Mucosa of gallbladder (tissue), 1 donor: Measurements from ENCODE around the gene CGN. TPM values are rescaled to one million over a fixed set of nuclear protein-coding genes. Genes with fewer than 3 reads are reported as not detected.

ENCODE experiments used
- DNase-seq: peaks from one replicate; pipeline ENCODE4 v3.0.0-alpha.2; 2020; ENCODE audit warnings: low spot score
- total RNA-seq: library from RNA; stranded (reverse); gene quantifications from one replicate; pipeline ENCODE4 v1.2.1, GENCODE V29; 2021
- donor health status: DM: no; HTN: no; CAD: no.

CGN gene
- total RNA-seq, 1 donor from 2014 or later = 91.9 TPM

DNA sequence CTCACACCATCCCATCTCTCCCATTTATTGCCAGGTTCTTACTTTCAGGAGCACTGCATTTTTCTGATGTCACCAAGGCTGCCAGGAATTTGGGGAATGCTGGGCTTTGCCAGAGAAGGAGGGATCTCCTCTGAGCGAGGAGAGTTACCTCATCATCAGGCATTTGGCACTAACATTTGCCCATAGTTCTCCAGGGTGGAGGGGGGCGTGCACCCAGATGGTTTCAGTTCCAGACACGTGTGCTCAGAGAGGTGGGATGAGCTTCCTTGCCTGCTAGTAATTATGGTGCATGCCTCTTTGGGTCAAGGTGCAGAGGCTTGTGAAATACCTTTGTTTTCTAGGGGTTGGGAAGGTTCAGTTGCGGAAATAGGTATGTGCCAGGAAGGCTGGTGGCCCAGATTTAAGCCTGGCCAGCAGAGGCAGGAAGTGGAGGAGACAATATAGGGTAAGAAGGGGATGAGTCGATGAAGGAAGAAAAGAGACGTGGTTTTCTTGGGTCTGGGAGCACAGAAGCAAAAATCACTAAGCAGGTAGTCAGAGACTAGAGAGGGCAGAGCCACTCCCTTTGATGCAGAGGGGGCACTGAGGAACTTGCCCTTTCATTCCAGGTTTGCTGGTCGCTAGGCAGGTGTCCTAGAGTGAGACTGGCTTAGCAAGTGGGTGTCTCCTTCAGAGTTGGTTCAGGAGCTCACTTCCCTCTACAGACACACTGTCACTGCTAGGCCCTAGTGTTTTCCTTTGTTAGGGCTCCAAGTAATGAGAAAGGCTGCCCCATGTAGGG, 36.1 kb downstream of the CGN start:
- DNase-seq = peak; percentile 84

DNA sequence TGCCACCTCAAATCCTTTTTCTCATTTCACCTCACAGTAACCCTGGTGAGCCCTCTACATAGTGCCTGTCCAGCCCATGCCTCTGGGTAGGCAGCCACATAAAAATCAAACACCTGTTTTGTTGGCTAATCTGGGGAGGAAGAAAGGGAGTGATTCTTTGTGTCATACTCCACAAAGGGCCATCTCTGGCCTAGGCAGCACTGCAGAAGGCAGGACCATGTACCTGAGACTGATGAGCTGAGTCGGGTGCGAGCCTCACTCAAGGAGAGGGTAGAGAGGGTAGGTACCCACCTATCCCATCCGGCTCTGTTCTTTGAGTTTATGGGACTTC, 36.7 kb downstream of the CGN start:
- DNase-seq = no peak

DNA sequence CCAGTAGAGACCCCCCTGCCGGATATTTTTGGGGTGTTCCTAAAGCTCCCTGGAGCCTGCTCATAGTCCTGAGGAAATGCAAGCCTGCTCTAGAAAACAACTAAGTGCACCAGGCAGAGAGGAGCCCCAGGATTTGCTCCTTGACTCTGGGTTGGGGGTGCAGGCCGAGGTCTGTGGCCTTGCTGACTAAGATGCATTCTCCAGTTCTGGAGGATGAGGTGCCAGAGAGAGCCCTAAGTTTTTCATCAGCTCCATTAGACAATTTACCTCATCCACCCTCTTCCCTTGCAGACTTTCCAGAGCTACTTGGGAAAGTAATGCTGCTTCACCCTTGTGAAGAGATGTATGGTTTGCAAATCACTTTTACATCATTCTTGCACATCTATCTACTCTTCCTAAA, 38.0 kb downstream of the CGN start:
- DNase-seq = no peak

DNA sequence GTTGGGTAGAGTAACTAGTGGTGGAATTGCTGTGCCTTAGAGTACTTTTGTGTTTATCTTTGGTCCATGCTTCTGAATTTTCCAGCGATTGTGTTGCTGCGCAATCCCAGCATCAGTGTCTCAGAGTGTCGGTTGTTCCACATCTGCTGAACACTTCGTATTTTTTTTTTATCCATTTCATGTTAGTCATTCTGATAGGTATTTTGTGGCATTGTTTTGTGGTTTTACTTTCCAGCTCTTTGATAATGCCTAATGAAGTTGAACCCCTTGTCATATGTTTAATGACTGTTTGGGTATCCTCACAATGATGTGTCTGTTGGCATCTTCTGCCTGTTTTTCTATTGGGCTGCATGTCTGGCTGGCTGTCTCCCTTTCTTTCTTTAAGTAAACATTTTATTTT, 42.5 kb downstream of the CGN start:
- no peak for DNase-seq

DNA sequence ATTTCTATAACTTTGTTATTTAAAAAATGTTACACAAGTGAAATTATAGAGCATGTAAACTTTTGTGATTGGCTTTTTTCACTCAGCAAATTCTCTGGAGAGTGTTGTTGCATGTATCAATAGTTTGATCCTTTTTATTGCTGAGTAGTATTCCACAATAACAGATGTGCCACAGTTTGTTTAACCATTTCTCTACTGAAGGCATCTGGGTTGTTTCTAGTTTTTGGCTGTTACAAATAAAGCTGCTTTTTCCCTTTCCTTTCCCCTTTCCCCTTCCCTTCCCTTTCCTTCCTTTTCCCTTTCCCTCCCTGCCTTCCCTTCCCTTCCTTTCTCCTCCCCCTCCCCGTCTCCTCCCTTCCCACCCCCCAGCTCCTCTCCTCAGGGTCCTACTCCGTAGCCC, 44.9 kb downstream of the CGN start:
- DNase-seq = no peak

DNA sequence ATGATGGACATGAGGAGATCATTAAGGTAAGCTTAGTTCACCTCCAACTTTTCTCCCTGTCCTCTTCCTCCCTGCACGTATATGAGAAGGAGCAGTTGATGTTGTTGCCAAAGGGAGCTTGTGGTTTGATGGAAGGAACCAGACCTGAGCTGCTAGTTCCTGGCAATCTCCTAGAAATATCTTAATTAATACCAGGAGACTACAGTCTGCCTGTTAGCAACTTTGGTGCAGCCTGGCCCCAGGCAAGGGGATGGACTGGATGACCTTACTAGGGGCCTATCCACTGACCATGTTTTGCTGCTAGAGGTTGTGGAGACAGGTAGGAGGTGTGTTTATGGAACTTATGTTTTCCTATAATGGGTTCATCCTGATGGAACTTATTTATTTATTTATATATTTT, 51.5 kb downstream of the CGN start:
- DNase-seq = no peak

DNA sequence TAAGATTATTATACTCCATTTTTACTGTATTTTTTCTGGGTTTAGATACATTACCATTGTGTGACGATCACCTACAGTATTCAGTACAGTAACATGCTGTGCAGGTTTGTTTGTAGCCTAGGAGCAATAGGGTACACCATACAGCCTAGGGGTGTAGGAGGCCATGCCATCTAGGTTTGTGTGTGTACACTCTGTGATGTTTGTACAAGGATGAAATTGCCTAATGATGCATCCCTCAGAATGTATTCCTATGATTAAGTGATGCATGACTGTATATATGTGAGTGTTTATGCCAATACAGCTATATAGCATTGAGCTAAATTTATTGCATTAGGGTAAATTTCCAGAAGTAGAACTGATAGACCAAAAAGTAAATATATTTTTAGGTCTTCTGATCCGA, 52.2 kb downstream of the CGN start:
- no peak for DNase-seq

DNA sequence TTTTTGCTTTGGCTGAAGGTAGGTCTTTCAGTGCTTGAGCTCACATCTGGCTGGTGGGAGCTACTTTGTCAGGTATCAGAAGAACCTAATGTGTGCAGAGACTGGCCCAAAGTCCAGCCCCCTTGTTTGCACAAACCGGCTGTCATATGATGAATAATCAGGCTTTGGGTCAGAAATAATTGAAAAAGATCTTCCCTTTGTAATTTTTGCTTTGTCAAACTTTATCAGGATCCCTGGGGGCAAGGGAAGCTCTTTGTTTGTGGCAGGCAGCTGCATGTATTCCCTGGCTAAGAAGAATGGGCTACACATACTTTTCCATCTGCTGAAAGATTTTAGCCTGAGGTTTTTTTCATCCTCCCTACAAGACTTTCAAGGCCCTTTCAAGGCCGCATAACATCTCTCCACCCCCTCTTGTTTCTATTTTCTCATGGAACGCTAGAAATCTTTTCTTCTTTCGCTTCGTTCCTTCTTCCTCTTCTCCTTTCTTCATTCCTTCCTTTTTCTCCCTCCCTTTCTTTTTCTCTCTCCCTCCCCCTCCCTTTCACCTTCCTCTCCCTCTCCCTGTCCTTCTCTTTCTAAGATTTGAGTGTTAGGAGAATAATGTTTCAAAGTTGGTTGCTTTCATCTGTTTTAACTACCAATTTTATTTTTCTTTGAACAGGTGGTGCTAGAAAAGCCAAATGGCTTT, 54.5 kb downstream of the CGN start:
- DNase-seq = no peak

DNA sequence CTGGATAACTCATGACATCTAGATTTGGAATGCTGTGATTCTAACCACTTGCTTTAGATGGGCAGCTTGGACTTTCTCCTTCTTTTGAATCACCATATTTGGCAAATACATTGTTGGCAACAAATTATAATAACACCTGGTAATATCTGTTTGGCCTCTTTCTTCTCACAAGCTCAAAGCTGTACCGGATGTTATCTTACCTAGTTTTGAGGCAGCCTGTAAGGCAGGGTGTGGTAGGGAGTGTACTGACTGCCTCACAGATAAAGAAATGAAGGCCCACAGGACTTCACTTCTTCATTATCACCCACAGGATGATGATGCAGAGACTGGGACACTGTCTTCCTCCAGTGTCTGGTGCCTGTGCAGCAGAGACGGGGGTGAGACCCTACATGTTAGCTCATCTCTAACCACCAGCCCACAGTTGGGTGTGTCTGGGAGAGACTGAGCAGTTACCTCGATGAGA, 57.5 kb downstream of the CGN start:
- no peak for DNase-seq

DNA sequence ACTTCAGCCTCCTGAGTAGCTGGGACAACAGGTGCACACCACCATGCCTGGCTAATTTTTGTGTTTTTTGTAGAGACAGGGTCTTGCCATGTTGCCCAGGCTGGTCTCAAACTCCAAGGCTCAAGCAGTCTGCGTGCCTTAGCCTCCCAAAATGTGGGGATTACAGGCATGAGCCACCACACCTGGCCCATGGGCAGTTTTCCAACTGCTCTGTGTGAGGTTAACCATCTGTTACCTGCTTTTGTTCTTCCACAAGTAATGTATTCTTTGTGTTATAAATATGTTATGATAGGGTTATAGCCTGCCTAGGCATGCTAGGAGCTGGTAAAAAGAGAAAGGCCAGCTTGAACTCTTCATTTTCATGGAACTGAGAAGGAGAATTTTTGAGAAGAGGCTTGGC, 59.6 kb downstream of the CGN start:
- DNase-seq = no peak

DNA sequence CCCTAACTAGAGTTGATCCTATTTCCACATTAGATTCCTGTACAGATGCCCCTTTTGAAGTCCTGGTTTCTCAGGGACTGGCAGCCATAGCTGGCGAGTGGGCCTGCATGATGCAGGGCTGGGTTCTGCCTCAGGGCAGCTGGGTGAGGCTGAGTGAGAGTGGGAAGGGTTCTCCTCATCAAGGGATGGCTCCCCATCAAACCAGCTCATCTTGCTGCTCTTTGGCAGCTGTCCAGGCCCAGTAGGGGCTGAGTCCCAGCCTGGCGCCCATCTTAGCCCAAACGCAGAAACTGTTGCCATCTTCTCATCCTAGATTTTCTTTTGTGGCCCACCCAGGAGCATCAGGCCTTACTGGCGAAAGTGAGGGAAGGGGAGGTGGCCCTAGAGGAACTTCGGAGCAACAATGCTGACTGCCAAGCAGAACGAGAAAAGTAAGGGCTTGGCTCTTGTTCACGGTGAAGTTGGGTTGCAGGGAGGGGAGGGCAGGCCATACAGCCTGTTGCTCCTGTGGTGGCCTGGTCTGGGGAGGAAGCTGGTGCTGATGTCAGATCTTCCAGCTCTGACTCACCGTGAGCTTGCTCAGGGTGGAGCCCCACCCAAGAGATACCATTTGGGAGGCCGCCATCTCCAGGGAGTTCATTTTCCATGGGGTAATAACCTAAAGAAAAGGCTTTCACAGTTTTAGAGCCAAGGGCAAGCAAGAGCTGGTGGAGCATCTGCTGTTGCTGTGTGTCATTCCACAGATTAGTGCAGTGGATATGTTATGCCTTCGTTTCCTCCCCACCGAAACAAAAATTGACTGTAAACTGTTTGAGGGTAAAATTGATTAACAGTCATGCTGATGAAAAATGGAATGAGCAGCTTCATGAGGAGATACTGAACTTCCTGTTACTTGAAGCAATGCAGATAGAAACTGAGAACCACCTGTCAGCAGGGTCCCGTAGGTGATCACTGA, 63.7 kb downstream of the CGN start:
- peak; percentile 18 for DNase-seq

DNA sequence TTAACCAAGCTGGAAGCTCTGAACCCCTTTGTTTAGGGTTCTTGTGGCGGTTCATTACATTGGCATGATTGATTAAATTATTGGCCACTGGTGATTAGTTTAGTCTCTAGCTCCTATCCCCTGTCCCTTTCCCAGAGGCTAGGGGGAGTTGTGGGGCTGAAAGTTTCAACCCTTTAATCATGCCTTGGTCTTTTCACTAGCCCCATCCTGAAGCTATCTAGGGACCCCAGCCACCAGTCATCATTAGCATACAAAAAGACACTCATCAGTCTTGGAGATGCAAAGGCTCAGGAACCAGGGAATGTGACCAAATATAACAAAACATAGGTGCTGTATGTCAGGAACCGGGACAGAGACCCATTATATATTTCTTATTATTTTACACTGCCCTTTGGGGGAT, 66.0 kb downstream of the CGN start:
- DNase-seq = no peak

DNA sequence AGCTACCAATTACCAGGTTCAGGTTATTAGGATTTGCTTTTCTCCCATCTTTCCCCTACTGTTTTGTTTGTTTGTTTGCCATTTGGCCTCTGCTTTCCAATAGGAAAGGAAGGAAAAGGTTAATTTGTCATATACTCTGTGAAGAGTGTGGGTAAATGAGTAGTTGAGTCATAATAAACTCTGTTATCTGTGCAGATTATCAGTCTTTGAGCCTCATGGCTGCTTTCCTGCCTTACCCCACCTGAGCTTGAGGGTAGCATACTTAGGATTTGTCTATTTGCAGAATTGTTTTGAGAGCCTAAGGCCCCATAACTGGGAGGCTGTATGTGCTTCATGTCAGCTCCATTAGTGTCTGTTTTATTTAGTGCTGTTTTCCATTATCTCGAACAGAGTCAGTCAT, 67.8 kb downstream of the CGN start:
- DNase-seq = no peak

DNA sequence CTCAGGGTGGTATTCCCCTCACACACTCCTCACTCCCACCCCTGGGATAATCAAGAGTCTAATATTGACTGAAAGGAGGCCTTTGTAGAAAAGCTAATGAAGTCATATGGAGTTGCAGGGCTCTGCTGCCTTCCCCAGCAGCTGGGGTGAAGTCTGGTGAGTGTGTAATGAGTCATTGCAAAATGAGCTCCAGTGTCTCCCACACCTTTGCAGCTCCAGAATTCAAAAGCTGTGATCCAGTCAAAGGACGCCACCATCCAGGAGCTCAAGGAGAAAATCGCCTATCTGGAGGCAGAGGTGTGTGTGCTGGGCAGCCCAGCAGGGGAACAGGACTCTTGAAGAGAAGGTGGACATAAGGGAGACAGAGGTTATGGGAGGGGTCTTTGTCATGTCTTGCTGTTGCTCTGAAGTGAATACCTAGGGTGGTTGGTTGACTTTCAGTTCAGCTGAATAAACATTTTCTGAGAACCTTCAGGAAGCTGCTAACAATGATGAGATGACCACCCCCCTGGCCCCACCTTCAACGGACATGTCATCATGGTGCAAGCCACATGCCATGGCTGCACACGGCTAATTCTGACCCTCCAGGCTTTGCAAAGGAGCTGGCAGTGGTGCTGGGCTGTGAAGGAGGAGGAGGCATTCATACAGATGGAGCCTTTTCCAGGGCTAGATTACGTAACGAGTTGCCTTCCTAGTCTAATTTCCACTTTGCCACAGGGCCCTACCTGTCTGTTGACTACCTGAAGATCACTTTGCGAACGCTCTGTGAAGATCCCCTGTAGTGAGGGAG, 68.4 kb downstream of the CGN start:
- DNase-seq = no peak

DNA sequence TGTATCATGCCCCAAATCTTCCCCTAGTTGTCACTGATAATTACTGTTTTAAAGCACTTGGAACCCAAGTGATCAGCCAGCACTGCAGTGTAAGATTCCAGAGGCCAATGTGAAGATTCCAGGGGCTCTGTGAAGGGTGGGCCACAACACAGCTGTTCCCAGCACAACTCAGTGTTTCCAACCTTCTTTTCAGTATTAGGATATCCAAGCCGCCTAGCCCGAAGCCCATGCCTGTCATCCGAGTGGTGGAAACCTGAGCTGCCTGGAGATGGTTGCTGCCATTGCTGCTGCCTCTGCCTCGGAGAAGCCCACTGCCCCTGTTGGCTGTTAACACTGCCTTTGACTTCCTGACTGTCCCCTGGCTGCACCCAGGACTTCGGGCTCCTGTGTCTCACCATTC, 70.3 kb downstream of the CGN start:
- DNase-seq = no peak

DNA sequence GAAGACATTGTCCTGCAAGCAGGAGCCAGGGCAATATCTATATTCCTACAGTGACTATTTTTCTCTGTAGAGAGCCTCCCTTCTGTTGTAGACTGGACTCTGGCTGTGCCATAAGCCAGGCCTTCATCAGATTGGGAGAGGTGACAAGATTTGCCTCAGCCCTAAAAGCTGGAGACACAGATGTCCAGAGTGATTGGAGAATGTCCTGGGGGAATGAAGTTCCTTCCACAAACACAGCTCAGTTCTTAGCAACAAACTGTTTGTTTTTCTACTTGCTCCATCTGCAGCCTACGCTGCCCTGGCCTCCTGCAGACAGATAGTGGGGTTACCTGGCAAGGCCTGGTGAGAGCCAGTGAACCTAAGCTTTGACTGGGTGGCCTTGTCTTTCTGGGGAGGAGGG, 70.7 kb downstream of the CGN start:
- DNase-seq = no peak

DNA sequence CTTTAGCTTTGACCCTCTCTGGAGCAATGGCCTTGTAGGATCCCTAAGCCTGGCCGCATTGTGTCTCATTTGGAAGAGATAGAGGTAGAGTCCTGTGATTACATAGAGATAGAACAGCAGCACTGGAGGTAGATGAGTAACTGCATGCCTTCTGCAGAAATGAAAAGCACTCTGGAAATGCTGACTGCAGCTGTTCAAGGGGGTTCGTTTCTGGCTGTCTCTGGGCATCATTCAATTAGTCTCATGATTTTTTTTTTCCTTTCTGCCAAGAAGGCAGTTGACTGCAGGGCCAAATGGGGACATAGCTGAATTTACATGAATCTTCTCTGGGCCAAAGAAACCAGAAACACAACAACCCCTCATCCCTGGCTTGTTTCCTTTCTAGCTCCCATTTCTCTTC, 72.6 kb downstream of the CGN start:
- DNase-seq = no peak

DNA sequence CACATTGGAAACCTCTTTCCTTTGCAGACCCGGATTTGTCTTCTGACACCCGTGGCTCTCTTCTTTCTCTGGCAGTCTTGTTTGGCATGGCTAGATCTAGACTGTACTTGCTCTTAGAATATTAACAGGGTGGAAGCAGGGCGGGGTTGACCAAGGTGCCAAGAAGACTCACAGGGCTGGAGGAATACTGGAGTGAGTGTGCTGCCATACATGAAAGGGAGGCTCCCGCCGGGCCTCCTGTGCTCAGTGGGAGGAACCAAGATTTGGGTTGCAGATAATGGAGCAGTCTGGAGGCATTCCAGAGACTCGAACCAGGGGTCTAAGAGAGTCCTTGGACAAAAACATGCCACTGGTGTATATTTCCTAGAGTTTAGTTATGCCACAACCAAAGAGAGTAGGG, 73.1 kb downstream of the CGN start:
- peak; percentile 14 for DNase-seq

DNA sequence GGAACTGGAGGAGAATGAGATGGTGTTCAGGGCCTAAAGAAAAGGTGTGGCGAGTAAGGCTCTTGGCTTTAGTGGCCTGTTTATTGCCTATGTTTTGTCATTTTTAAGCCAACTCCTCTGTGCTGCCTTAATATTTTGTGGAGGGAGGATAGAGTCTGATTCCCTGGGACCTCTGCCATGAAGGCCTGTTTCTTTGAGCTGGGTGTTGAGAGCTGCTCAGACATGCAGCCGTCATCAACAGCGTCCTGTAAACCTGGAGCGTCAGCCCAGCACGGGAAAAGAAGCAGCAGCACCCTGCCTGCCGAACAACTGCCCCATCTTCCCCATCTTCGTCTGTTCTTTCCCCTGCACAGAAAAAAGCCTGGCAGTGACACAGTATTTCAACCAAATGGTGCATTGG, 73.6 kb downstream of the CGN start:
- DNase-seq = no peak

DNA sequence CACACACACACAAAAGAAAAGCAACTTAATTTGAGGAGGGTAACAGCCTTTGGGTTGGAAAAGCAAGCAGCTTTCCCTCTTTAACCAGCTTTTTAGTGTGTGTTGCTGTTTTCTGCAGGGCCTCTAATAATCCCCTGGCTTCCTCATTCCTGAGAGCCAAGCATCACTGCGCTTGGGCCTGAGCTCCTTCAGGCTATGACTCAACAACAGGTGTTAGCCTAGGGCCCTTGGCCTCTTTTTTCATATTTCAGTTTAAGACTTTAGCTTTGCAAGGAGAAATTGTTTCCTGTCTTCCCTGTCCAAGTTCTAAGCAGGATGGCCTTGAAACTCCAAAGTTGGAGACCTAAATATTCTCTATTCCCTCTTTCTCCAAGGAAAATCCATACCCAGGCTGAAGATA, 74.4 kb downstream of the CGN start:
- DNase-seq = no peak
